Transverse colon (tissue), 4 donors: ENCODE measurements around the gene HTRA3. TPM values are rescaled to one million over a fixed set of nuclear protein-coding genes. Genes with fewer than 3 reads are reported as not detected.

ENCODE experiments used
- DNase-seq: peaks from one replicate; pipeline ENCODE4 v3.0.0-alpha.2; 2019
- H3K27ac ChIP-seq, 4 donors: fragments of 200-600 bp; sonication (generic); 2 replicates each; pipeline ENCODE4 v1.5.1; 2016 to 2018; ENCODE audit warnings: inconsistent platforms in 4 of 4
- H3K27me3 ChIP-seq: fragments of 200-600 bp; sonication (generic); 2 replicates; pipeline ENCODE4 v1.5.1; 2017; ENCODE audit warnings: inconsistent platforms
- H3K36me3 ChIP-seq, 4 donors: fragments of 200-600 bp; sonication (generic); 2 replicates each; pipeline ENCODE4 v1.5.1; 2017 to 2019; ENCODE audit warnings: inconsistent platforms in 4 of 4
- H3K4me1 ChIP-seq, 4 donors: fragments of 200-600 bp; sonication (generic); 2 replicates each; pipeline ENCODE4 v1.5.1; 2017 to 2020; ENCODE audit warnings: inconsistent platforms in 4 of 4
- H3K4me3 ChIP-seq, 4 donors: fragments of 200-600 bp; sonication (generic); 1 replicate in 1 of 4; 2 replicates in 3 of 4; pipeline versions ENCODE4 v1.5.1 to v1.6.1; 2017 to 2019; ENCODE audit warnings: inconsistent platforms in 4 of 4
- H3K9me3 ChIP-seq, 2 donors: fragments of 200-600 bp; sonication (generic); 2 replicates each; pipeline ENCODE4 v1.5.1; 2017 to 2019; ENCODE audit warnings: inconsistent platforms in 2 of 2
- CTCF ChIP-seq, 5 experiments: fragments of 200-600 bp in 3 of 5; fragments of 450-650 bp in 2 of 5; sonication (generic) in 3 of 5; IDR thresholded peaks; 1 replicate in 2 of 5; 2 replicates in 3 of 5; pipeline ENCODE4 v1.5.1; 2016 to 2017; ENCODE audit warnings: antibody characterized with exemption in 5 of 5, inconsistent platforms in 3 of 5, mild to moderate bottlenecking in 2 of 5, moderate library complexity in 1 of 5
- EP300 ChIP-seq: sonication (generic); formaldehyde crosslinking; IDR thresholded peaks from one replicate; pipeline ENCODE4 v1.6.1; 2017; ENCODE audit warnings: antibody characterized with exemption, low read depth
- POLR2A ChIP-seq: fragments of 450-650 bp; IDR thresholded peaks from one replicate; pipeline ENCODE4 v1.6.1; 2016; ENCODE audit warnings: antibody characterized with exemption, mild to moderate bottlenecking, moderate library complexity
- POLR2AphosphoS5 ChIP-seq, 3 donors: sonication (generic); formaldehyde crosslinking; IDR thresholded peaks; one replicate each; pipeline ENCODE4 v1.6.1; 2016; ENCODE audit warnings: antibody characterized with exemption in 3 of 3
- WGBS, 2 donors: methylation state at CpG; one replicate each; pipeline ENCODE4 v1.1.5; 2018; ENCODE audit warnings: low coverage in 1 of 2; 5-methylcytosine and 5-hydroxymethylcytosine counted together
- in situ Hi-C, 4 donors: fragments of 200-750 bp; cut with MboI; loops; one replicate each; pipeline versions ENCODE4 v1.15.0 to v1.15.1; 2017; ENCODE audit warnings: low sequenced_read_pairs in 3 of 4, low pct_ligation_motif_present in 1 of 4, low pct_unique_long_range_greater_than_20kb in 1 of 4
- intact Hi-C: fragments of 100-400 bp; cut with DNase I; formaldehyde crosslinking; loops from one replicate; pipeline ENCODE4 v1.15.1; 2023; ENCODE audit warnings: low total_unique reads
- total RNA-seq, 4 donors: library from RNA; depleted of rRNA; stranded (reverse); fragments of >200 nt; gene quantifications; one replicate each; pipeline ENCODE4 v1.1.0, GENCODE V29; 2016

The HTRA3 gene
- total RNA-seq, 4 donors from 2014 or later = 1.5 to 11.9 (median 6.5) TPM

GRCh38 chr4:8225706-8226443, 43.7 kb upstream of the HTRA3 start:
- no peak for TF ChIP-seq CTCF (IDR thresholded peaks at IDR 0.05)
- TF ChIP-seq EP300 = no peak
- TF ChIP-seq POLR2AphosphoS5 (IDR thresholded peaks at IDR 0.05) = no peak
- no peak for TF ChIP-seq POLR2A
- no peak for DNase-seq
- Histone ChIP-seq H3K27me3 (no peaks in the 10 kb centered on the region), H3K36me3 (no peaks in the 10 kb centered on the region), H3K4me1 (peaks cover 7 to 24% (median 12%) of the 10 kb centered on the region in 4 donors), H3K9me3 (no peaks in the 10 kb centered on the region), H3K27ac (no peak overlapping the region), H3K4me3 (no peak overlapping the region)
- intact Hi-C loops (no loop called here), in situ Hi-C loops (loop anchor here in 2 of 4 donors (25.0 kb wide), 2 partner anchors 186 to 361 kb away; partner anchors contain the start of genes CPZ (in 1 of the 2) and GPR78 (in 1 of the 2))
- WGBS, 2 donors = 59 to 60% methylated on average over 1 to 10 of the region's 10 CpGs

GRCh38 chr4:8227201-8227770, 42.3 kb upstream of the HTRA3 start:
- Histone ChIP-seq H3K9me3 (no peaks in the 10 kb centered on the region), H3K4me1 (peaks cover 7 to 22% (median 12%) of the 10 kb centered on the region in 4 donors), H3K36me3 (no peaks in the 10 kb centered on the region), H3K27me3 (no peaks in the 10 kb centered on the region), H3K4me3 (no peak overlapping the region), H3K27ac (no peak overlapping the region)
- intact Hi-C loops (no loop called here), in situ Hi-C loops (loop anchor here in 2 of 4 donors (25.0 kb wide), 2 partner anchors 185 to 360 kb away; partner anchors contain the start of genes CPZ (in 1 of the 2) and GPR78 (in 1 of the 2))
- WGBS, 2 donors = 93% methylated on average over 20 of the region's 31 CpGs; no CpG with 5 or more reads in 1 of the 2 donors
- TF ChIP-seq EP300 (no peak), POLR2AphosphoS5 (IDR thresholded peaks at IDR 0.05) (no peak), POLR2A (no peak), CTCF (IDR thresholded peaks at IDR 0.05) (no peak)
- DNase-seq = no peak

- in situ Hi-C loops (loop anchor here in 2 of 4 donors (25.0 kb wide), 2 partner anchors 184 to 359 kb away; partner anchors contain the start of genes CPZ (in 1 of the 2) and GPR78 (in 1 of the 2)), intact Hi-C loops (no loop called here)
- H3K9me3 ChIP-seq = no peaks in the 10 kb centered on the region
- no peaks in the 10 kb centered on the region for H3K36me3 ChIP-seq
- DNase-seq = no peak
- no peaks in the 10 kb centered on the region for H3K27me3 ChIP-seq
- WGBS, 2 donors = 97% methylated on average over 7 of the region's 27 CpGs; no CpG with 5 or more reads in 1 of the 2 donors
- H3K27ac ChIP-seq = peak overlapping the region in 2 of 4 donors; percentile 43 to 46
- H3K4me1 ChIP-seq = peaks cover 7 to 22% (median 12%) of the 10 kb centered on the region in 4 donors
- TF ChIP-seq POLR2AphosphoS5 (IDR thresholded peaks at IDR 0.05) = no peak
- no peak for TF ChIP-seq POLR2A
- TF ChIP-seq CTCF (IDR thresholded peaks at IDR 0.05) = no peak
- TF ChIP-seq EP300 = no peak
- H3K4me3 ChIP-seq = no peak overlapping the region
Observed at GRCh38 chr4:8227771-8228318, 41.7 kb upstream of the HTRA3 start.
